Measurements from ENCODE around the gene SPAG6.

The SPAG6 gene

DNA sequence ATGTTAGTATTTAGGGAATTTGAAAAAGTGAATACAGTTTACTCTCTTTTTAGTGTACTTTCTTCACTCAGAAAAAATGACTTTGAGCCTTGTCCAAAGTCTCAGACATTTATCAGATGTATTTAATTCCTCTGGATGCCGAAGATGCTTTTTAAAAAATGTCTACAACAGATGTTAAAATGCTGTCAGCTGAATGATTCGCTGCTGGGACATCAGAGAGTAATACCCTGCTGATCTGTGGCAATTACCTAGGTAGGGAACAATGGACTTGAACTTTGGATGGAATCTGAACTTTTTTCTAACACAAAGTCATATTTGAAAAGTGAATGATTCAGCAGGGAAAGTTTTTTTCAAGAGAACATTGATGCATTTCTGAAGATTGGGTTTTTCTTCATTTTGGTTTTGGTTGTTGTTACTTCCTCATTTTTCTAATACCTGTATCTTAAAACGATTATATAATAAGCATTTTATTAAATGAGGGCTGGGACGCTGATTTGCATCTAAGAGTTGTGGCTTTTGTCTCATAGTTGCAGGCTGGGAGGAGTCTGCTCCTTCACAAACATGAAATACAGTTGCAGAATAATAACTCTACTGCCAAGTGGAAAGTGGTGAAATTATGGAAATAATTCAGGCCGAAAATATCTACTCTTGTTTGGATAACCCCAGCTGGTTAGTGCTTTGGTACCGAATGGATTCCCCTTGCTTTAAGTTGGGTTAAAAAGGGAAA is 98.0 kb downstream of the SPAG6 start:
- TF ChIP-seq, protein P1, sequence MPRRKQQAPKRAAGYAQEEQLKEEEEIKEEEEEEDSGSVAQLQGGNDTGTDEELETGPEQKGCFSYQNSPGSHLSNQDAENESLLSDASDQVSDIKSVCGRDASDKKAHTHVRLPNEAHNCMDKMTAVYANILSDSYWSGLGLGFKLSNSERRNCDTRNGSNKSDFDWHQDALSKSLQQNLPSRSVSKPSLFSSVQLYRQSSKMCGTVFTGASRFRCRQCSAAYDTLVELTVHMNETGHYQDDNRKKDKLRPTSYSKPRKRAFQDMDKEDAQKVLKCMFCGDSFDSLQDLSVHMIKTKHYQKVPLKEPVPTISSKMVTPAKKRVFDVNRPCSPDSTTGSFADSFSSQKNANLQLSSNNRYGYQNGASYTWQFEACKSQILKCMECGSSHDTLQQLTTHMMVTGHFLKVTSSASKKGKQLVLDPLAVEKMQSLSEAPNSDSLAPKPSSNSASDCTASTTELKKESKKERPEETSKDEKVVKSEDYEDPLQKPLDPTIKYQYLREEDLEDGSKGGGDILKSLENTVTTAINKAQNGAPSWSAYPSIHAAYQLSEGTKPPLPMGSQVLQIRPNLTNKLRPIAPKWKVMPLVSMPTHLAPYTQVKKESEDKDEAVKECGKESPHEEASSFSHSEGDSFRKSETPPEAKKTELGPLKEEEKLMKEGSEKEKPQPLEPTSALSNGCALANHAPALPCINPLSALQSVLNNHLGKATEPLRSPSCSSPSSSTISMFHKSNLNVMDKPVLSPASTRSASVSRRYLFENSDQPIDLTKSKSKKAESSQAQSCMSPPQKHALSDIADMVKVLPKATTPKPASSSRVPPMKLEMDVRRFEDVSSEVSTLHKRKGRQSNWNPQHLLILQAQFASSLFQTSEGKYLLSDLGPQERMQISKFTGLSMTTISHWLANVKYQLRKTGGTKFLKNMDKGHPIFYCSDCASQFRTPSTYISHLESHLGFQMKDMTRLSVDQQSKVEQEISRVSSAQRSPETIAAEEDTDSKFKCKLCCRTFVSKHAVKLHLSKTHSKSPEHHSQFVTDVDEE (CRISPR knock-in tag; IDR thresholded peaks at IDR 0.05): no peak
- peak; percentile 36 for ATAC-seq

DNA sequence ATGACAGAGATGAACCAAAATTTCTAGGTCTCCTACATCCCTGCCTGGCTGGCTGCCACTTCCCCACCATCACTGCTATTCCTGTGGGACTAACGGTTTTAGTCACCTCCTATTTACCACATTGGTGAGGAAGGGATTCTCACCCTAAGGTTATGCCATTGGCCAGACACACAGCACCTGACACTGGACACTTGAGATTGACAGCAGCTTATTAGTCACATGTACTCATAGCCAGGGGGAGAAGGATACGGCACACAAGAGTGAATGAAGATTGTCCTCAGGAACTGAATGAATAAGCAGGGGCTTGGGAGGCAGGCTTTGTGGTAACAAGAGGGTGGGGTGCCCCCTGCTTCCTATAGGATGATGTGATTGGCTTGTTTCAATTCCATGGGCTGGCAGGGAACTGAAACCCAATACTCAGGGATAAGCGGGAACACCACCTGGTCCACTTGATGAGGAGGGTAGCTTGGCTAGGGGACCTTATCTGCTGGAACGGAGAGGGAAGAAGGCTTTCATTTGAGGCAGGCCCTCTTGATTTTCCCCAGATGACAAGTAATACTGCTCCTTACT is 99.0 kb downstream of the SPAG6 start:
- no peak for ATAC-seq
- TF ChIP-seq ESRRG (CRISPR knock-in tag; IDR thresholded peaks at IDR 0.05): no peak
- TF ChIP-seq, protein P2, sequence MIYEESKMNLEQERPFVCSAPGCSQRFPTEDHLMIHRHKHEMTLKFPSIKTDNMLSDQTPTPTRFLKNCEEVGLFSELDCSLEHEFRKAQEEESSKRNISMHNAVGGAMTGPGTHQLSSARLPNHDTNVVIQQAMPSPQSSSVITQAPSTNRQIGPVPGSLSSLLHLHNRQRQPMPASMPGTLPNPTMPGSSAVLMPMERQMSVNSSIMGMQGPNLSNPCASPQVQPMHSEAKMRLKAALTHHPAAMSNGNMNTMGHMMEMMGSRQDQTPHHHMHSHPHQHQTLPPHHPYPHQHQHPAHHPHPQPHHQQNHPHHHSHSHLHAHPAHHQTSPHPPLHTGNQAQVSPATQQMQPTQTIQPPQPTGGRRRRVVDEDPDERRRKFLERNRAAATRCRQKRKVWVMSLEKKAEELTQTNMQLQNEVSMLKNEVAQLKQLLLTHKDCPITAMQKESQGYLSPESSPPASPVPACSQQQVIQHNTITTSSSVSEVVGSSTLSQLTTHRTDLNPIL (CRISPR knock-in tag; IDR thresholded peaks at IDR 0.05; ENCODE audit: low read depth): no peak

DNA sequence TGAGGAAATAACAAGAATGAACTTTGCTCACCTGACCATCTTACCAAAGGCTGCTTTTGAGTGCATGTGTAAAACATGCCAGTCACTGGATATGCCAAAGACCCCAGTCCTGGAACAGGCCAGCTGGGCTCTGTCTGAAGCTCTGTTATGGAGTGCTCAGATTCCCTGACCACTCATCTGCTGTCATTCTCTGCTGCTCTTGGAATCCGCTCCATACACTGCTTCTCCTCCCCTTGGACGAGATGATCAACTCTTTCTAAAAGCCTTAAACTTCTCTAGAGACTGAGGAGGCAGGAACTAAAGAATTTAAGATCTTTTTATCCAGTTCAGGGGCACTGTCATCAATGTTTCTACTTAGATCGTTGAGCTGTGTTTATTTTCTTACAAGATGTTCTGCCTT is 100.2 kb downstream of the SPAG6 start:
- no peak for TF ChIP-seq BACH2 (CRISPR knock-in tag; IDR thresholded peaks at IDR 0.05; ENCODE audit: borderline replicate concordance)
- TF ChIP-seq, protein P3, sequence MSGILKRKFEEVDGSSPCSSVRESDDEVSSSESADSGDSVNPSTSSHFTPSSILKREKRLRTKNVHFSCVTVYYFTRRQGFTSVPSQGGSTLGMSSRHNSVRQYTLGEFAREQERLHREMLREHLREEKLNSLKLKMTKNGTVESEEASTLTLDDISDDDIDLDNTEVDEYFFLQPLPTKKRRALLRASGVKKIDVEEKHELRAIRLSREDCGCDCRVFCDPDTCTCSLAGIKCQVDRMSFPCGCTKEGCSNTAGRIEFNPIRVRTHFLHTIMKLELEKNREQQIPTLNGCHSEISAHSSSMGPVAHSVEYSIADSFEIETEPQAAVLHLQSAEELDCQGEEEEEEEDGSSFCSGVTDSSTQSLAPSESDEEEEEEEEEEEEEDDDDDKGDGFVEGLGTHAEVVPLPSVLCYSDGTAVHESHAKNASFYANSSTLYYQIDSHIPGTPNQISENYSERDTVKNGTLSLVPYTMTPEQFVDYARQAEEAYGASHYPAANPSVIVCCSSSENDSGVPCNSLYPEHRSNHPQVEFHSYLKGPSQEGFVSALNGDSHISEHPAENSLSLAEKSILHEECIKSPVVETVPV (CRISPR knock-in tag; IDR thresholded peaks at IDR 0.05): no peak
- no peak for TF ChIP-seq ZFP3 (CRISPR knock-in tag; IDR thresholded peaks at IDR 0.05)
- no peak for TF ChIP-seq ZC3H10 (CRISPR knock-in tag; IDR thresholded peaks at IDR 0.05)
- TF ChIP-seq, protein P4, sequence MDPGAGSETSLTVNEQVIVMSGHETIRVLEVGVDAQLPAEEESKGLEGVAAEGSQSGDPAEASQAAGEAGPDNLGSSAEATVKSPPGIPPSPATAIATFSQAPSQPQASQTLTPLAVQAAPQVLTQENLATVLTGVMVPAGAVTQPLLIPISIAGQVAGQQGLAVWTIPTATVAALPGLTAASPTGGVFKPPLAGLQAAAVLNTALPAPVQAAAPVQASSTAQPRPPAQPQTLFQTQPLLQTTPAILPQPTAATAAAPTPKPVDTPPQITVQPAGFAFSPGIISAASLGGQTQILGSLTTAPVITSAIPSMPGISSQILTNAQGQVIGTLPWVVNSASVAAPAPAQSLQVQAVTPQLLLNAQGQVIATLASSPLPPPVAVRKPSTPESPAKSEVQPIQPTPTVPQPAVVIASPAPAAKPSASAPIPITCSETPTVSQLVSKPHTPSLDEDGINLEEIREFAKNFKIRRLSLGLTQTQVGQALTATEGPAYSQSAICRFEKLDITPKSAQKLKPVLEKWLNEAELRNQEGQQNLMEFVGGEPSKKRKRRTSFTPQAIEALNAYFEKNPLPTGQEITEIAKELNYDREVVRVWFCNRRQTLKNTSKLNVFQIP (CRISPR knock-in tag; IDR thresholded peaks at IDR 0.05; ENCODE audit: borderline replicate concordance, low read depth): no peak
- no peak for TF ChIP-seq TOX (CRISPR knock-in tag; IDR thresholded peaks at IDR 0.05; ENCODE audit: borderline replicate concordance)
- TF ChIP-seq CSDC2 (CRISPR knock-in tag; IDR thresholded peaks at IDR 0.05): no peak
- TF ChIP-seq PPARA (CRISPR knock-in tag; IDR thresholded peaks at IDR 0.05; ENCODE audit: borderline replicate concordance): no peak
- no peak for TF ChIP-seq ZNF8 (CRISPR knock-in tag; IDR thresholded peaks at IDR 0.05)
- no peak for TF ChIP-seq ZNF70 (CRISPR knock-in tag; IDR thresholded peaks at IDR 0.05)
- no peak for TF ChIP-seq SNAI2 (CRISPR knock-in tag; IDR thresholded peaks at IDR 0.05)
- TF ChIP-seq RARB (CRISPR knock-in tag; IDR thresholded peaks at IDR 0.05): no peak
- no peak for ATAC-seq

DNA sequence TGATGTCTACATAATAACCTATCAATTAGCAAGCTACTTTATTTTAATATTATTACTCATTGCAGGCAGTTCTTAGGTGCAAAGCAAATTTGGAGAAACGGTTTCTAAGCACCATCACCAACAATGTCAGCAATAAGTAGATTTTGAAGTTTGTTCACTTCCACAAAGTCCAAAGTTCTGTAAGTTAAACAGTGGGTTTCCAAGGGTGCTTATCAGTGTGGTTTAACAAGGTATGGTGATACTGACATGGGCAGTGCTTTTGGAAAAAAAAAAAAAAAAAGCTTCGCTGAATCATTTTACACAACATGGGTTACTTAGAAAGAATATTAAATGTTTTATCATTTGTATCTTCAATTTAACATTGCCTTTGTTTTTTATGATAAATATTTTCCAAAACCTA is 101.8 kb downstream of the SPAG6 start:
- TF ChIP-seq, protein P4 (CRISPR knock-in tag; IDR thresholded peaks at IDR 0.05; ENCODE audit: borderline replicate concordance, low read depth): no peak
- TF ChIP-seq, protein P1 (CRISPR knock-in tag; IDR thresholded peaks at IDR 0.05): no peak
- TF ChIP-seq ZC3H10 (CRISPR knock-in tag; IDR thresholded peaks at IDR 0.05): no peak
- no peak for TF ChIP-seq GLIS3 (CRISPR knock-in tag; IDR thresholded peaks at IDR 0.05)
- TF ChIP-seq CSDC2 (CRISPR knock-in tag; IDR thresholded peaks at IDR 0.05): no peak
- no peak for TF ChIP-seq OSR1 (CRISPR knock-in tag; IDR thresholded peaks at IDR 0.05)
- TF ChIP-seq ESRRG (CRISPR knock-in tag; IDR thresholded peaks at IDR 0.05): no peak
- TF ChIP-seq ISL1 (CRISPR knock-in tag; IDR thresholded peaks at IDR 0.05): no peak
- TF ChIP-seq, protein P3 (CRISPR knock-in tag; IDR thresholded peaks at IDR 0.05): no peak
- no peak for TF ChIP-seq TOX (CRISPR knock-in tag; IDR thresholded peaks at IDR 0.05; ENCODE audit: borderline replicate concordance)
- ATAC-seq: no peak

Data from SK-N-SH treated with all-trans-retinoic acid at 6 μM for 48 hours (cell line).